HuH-7 (cell line): ENCODE measurements around the gene PTPRN.
"Not testable (repeated sequence)": the region's sequence is repeated elsewhere in the genome, so short reads cannot be mapped to it uniquely, and the experiment has no call there.

Experiments used
- DNase-seq: peaks from one replicate; pipeline ENCODE4 v3.0.0; 2011; ENCODE audit warnings: low spot score

The PTPRN gene

DNA sequence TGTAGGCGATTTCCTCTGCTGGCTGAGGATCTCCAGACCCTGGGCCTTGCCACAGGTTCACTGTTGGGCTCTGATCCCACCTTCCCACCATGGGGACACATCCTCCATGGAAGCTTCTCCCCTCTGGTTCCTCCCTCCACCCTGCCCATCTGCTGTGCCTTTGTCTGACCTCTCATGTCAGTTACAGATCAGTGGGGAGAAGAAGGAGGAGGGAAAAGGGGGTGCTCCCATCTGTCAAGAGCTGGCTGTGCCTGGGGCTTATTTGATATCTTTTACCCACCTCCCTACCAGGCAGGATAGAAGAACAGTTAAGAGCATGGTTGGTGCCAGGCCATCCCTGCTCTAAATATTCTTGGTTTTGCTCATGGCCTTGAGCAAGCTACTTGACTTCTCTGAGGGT is 42.3 kb downstream of the PTPRN start:
- no peak for DNase-seq

DNA sequence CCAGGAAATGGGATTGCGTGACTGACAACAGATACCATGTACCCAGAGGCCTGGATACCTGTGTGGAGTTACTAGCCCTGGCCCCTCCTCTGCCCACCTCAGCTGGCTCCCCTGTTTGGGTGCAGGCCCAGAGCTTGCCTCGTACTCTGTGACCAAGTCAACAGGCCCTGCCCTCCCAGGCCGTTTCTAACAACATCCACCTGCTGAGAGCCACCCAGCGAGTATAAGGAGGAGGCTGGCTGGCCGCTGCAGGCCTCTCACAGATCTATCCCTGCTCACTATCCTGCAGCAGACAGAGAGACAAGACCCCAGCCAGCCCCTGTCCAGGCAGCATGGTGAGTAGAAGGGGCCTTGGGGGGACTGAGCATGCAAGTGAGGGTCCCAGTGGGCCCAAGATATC is 43.0 kb downstream of the PTPRN start:
- DNase-seq, result no peak

DNA sequence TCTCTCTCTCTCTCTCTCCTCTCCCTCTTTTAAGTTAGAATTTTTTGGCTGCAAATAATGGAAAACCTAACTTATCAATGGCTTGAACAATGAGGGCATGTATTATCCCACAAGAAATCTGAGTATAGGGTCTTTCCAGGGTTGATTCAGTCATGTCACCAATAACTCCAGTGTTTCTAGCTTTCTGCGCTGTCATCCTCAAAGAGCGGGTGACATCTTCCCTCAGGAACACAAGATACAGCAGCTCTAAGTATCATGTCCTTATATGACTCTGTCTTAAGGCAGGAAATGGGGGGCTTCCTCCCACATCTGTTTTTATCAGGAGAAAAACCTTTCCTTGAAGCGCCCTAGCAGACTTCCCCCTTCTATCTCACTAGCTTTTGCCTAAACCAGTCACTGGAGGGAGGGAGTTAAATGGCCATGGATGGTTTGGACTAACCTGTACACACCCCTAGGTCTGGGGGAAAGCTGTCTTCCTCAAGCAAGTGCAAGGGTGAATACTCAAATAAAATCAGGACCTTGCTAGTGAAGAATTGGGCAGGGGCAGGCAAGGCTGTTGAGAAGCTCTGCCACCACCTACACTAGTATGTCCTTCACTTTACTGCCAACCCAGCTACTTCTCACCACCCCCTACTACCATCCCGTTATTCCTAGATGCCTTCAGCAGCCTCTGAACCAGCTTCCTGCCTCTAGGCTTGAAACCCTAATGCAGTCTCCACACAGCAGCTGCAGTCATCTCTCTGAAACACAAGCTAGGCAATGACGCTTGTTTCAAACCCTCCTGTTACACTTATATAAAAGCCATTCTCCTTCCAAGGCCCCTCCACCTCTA is 48.0 kb downstream of the PTPRN start:
- DNase-seq, result no peak

DNA sequence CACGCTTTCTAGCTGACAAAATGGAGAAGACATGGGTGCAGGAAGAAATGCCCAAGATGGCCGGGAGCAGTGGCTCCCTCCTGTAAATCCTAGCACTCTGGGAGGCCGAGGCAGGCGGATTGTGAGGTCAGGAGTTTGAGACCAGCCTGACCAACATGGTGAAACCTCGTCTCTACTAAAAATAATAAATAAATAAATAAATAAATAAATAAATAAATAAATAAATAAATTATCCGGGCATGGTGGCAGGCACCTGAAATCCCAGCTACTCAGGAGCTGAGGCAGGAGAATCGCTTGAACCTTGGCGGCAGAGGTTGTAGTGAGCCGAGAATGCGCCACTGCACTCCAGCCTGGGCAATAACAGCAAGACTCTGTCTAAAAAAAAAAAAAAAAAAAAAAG is 50.3 kb downstream of the PTPRN start:
- DNase-seq, result not testable (repeated sequence)

DNA sequence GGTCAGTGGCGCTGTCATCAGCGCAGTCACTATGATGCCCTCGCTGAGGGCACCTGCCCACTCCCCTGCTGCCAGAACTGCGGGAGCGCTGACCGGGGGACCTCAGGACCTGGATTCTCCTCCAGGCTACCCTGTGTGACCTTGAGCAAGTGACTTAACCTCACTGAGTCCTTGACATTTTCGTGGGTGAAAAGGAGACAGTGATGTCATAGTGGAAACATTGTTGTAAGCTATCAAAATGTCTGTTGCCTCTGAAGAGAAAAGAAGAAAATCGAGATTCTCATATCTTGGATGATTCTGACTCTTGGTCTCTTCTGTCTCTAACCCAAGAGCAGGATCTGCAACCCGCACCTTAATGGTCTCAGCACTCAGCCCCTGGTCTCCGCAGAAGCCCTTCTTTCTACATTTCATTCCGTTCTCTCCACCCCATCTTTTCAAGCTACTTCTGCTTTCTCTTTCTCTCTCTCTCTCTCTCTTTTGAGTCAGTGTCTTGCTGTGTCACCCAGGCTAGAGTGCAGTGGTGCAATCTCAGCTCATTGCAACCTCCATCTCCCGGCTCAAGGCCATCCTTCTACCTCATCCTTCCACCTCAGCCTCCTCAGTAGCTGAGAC is 54.5 kb downstream of the PTPRN start:
- no peak for DNase-seq

DNA sequence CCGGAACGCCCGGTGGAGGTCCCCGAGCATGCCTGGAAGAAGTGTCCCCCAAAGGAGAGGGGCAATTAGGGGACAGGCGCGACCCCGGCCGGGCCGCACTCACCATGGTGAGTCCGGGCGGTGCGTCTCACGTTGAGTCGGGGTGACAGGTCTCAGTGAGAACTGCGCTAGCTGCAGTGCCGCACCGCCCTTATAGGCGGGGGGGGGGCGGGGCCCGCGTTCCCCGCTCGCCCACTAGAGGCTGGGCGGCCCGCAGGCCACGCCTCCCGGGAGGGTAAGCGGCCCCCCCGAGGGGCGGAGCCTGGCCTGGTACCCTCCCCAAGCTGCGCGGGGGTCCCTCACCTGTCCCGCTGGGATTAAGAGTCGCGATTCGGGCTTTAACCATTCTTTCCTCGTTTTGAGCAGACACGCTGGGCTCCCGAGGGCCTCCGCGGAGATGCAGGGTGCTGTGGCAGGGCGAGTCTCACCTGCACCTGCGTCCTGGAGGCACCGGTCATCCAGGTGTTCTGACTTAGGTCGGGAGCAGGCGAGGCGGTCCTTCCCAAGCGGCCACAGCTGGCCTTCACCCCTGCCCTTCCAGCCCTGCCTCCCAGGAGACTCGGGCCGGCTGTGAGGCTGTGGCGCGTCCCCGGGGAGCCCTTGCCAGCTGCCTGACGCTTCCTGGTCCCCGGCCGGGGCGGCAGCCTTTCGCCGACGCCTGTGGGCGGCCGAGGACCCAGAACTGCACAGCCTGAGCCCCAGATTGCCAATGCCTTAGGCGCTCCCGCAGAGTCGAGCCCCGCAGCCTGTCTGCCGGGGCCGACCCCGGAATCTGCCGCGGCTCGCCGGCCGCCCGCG is 55.2 kb downstream of the PTPRN start, which contains the start of gene TUBA4A:
TSS of gene TUBA4A (minus strand) at position 166 of the 837 bp plus-strand sequence. CDS start at position 106, 60 bp downstream.
- DNase-seq, result peak; percentile 92

DNA sequence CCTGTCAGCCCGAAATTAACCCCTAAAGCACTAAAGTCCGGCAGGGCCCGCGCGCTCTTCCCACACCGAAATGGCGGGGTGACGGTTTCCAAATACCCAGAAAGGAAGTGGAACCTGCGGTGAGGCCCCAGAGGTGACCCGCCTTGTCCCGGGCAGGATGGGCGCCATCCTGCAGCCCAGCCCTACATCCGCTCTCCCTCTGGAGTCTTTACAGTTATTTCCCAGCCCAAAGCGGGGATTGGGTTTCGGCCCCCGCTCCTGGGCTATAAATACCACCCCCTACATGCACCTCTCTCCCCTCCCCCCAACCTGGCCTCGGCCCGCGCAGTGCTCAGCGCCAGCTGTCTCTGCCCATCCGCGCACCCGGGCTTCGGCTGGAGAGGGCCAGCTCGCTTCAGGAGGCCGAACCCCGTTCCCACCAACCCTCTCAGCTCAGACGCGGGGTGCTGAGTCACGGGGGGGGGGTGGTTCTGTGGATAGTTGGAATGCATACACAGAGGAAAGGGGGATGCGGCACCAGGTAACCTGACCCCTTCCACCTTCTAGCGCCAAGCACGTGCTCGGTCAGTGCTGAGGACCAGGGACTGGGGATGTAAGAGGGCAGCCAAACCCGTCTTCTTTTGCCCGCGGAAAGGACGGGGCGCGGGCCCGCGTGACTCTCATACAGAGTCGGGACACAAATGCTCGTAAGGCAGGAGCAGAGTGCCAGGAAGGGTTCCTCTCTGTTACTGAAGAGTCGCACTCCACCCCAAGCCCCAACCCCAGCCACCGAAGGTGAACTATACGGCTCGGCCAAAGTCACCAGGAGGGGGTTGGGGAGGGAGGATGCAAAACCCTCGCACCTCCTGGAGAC is 56.1 kb downstream of the PTPRN start, which contains the start of gene TUBA4B:
TSS of gene TUBA4B (plus strand) at position 344 of the 853 bp plus-strand sequence. CDS start at position 509, 165 bp downstream.
- no peak for DNase-seq

DNA sequence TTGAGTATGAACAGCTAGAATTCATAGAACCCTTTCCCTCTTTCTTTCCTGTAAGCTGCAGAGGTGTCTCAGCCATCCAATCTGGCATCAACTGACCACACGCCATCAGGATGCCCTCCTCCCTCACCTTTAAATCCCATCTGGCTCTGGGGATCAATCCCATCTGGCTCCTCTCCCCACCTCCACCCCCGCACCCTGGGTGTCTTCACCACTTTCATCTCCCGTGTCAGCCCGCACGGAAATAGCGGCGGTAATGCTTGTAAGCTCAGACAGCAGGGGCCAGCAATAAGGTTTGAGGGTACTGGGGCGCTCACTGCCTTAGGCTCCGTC is 56.7 kb downstream of the PTPRN start:
- DNase-seq, result no peak

DNA sequence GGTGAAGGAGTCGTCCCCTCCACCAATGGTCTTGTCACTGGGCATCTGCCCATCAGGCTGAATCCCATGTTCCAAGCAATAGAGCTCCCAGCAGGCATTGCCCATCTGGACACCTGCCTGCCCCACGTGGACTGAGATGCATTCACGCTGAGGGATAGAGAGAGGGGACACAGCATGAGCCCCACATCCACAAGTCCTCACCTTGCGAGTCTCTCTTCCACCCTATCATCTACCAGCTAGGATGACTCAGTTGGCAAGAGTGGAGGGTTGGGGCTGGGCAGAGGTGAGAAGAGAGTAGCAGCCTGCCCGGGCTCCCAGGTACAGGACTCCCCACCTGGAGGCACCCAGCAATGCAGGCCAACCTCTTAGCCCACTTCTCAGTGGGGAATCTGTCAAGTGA is 57.1 kb downstream of the PTPRN start:
- DNase-seq, result no peak

DNA sequence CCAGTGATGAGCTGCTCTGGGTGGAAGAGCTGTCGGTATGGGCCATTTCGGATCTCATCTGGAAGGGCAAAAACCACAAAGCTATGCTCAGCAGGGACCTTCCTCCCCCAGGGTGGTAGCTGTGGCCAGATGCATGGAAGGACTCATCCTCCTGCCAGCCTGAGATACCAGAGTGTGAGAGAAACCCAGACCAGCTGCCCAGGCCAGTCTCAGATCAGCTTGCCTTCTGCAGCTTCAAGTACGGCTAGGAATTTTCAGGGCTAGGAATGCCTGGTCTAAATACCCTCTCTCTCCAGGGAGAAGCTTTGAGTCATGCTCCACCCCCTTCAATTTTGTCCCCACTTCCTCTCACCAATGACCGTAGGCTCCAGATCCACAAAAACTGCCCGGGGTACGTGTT is 57.5 kb downstream of the PTPRN start:
- DNase-seq, result no peak

DNA sequence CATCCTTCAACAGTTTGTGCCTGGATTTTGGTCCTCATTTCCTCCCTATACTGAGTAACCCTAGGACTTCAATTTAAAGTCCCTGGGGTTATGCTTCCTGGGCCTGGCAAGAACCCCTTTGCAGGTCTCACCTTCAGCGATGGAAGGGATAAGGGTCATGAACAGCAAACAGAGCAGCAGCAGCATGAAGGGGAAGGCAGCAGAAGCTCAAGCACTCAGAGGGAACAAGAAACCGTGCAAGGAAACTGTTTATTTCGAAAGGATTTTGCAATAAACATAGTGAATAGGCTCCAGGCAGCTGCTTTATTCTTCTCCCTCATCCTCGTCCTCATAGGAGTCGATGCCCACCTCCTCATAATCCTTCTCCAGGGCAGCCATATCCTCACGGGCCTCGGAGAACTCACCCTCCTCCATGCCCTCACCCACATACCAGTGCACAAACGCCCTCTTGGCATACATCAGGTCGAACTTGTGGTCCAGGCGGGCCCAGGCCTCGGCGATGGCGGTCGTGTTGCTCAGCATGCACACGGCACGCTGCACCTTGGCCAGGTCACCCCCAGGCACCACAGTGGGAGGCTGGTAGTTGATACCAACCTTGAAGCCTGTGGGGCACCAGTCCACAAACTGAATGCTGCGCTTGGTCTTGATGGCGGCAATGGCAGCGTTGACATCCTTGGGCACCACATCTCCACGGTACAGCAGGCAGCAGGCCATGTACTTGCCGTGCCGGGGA is 59.0 kb downstream of the PTPRN start:
- DNase-seq, result no peak

DNA sequence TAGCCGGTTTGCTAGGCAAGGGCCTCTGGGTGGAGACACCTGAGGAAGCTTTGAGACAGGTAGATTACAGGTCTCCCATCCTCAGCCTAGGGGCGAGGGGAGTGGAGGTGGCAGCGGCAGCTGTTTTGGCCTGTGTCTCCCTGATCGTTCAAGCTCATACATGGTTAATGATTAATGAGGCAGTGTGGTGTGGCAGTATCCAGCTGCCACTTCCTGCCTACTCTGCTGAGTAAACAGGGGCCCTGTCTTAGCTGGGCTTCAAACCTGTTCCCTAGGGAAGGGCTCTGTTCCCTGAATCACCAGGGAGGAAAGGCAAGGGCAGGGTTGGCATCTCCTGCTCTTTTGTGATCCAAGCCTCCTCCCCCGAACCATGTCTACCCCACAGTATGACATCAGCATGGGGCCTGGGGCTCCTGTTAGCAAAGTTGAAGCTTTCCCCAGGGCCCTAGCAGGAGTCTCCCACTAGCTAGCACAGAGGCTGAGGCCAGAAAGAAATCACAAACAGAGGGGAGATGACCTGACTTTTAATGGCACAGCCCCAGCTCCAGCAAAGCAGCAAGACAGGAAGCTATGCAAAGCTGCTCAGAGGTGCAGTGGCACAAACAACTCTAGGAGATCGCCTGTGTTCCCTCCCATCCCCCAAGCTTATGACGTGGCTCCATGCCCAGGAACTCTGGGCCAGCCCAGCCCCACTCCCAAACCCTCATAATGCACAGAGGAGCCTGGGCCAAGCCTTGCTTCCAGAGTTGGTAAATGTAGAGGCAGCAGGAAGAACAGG is 59.8 kb downstream of the PTPRN start:
- peak; percentile 89 for DNase-seq

DNA sequence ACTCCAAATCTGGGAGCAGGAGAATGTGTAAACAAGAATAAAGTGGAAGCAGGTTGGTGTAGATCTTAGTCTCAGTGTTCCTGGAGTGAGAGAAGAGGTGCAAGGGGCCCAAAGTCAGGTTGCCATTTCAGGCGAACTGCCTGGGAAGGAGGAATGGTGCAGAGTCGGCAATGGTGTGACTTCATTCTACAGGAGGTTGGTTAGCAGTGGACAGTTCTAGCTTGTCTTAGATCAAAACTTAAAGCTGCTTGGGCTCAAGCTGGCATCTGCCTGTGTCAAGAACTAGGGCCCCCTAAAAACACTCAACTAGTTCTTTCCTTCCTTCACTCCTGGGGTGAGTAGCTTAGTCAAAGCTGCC is 60.4 kb downstream of the PTPRN start:
- no peak for DNase-seq

DNA sequence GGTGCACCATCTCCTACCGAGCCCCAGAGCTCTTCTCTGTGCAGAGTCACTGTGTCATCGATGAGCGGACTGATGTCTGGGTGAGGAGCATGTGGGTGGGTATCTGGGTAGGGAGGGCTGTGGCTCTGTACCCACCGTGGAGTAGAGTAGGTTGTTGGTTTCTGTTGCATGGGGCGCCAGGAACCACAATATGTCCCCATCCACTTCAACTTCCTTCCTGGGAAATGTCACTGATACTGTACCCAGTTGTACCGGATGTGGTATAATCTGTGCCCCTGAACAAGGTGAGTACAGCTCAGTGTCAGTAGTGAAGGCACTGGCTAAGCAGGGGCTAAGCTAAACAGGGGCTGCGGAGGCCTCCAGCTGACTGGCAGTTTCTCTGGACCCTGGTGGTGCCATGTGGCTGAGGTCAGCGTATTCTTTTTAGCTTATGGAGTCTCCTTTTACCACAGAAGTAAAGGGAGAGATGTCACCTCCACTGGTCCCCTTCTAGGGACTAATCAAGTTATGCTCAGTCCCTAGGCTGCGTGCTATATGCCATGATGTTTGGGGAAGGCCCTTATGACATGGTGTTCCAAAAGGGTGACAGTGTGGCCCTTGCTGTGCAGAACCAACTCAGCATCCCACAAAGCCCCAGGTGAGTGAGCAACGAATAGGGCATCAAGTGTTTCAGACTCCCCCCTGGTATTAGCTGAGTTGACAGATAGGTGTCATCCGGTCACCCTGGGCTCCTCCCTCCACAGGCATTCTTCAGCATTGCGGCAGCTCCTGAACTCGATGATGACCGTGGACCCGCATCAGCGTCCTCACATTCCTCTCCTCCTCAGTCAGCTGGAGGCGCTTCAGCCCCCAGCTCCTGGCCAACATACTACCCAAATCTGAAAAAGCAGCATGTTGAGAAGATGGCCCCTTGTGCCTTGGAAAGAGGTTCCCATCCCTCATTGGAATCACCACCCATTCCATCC is 61.2 kb downstream of the PTPRN start:
- DNase-seq, result no peak

DNA sequence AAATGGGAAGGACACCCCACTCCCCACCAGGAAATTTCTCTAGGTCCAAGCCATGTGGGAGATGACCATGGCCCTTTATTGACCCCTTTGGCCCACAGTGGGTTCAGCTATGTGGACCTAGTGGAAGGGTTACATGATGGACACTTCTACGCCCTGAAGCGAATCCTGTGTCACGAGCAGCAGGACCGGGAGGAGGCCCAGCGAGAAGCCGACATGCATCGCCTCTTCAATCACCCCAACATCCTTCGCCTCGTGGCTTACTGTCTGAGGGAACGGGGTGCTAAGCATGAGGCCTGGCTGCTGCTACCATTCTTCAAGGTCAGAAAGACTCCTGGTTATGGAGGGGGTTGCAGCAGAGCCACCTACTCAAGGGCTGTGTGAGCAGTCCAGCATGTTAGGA is 62.6 kb downstream of the PTPRN start:
- no peak for DNase-seq

DNA sequence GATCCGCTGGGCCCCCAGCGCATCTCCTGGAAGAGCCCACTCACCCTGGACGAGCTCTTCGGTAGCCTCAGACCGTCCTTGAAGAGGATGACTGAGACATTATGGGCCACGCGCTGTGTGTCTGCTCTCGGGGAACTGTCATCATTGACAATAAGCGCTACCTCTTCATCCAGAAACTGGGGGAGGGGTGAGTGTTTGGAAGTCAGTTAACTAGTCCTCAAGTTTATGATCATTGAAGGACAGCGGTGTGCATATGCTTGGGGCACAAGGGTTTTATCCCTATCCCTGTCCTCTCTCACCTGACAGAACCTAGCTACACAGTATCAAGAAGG is 63.3 kb downstream of the PTPRN start:
- DNase-seq, result no peak

DNA sequence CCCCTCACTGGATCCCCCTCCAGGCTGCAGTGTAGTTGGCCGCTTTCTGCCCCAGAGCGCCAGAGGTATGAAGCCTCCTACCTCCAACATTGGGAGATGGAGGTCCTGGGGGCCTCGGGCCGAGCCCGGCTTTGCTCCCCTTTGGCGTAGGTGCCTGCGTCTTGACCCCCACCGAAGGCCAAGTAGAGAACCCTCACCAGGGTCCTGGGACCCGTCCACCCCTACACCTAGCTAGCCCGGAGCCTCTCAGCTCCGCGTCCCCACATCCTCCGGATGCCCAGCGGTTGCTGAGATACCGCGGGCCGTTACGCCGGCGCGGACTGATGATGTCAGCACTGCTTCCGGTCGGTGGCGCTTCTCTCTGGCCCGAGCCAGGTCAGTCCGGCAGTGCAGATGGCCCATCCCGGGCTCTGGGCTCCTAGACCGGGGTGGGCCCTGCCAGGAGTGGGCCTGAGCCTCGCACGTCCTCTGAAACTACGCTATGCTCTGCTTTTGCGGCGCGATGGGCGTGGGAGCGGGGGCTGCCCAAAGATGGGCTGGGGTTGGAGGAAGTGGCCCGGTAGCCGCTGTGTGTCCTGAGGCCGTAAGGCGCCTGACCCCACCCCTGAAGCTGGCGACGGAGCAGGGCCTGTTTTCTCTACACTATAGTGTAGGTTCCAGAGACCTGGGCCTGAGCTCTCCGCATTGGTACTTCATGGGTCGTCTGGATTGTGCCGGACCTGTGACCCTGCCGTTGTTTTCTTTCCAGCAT is 63.9 kb downstream of the PTPRN start, which contains the start of the genes GLB1L and STK16:
TSS of gene GLB1L (minus strand) at position 297 of the 751 bp plus-strand sequence. CDS start 1,871 bp downstream, outside the sequence.
TSS of gene STK16 (plus strand) at position 332 of the 751 bp plus-strand sequence. CDS start 521 bp downstream, outside the sequence.
- peak; percentile 94 for DNase-seq

DNA sequence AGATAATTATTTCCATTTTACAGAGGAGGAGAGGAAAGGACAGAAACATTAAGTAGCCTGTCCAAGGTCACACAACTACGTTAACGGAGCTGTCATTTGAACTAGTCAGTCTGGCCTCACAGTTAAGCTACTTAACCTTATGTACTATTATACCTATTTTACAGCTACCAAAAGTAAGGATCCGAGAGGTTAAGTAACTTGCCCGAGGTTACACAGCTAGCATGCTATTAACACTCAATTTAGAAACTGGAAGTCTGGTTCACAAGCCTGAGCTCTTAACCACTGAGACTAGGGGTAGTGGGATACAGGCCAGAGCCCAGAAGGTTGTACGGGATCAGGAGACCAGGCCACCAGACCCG is 64.4 kb downstream of the PTPRN start:
- DNase-seq, result no peak
